ENCODE results near the gene CCNY. TPM values are rescaled to one million over a fixed set of nuclear protein-coding genes. Genes with fewer than 3 reads are reported as not detected.

The CCNY gene
- total and polyA plus RNA-seq, 9 donors: 28.3 to 87.0 (median 60.9) TPM

DNA sequence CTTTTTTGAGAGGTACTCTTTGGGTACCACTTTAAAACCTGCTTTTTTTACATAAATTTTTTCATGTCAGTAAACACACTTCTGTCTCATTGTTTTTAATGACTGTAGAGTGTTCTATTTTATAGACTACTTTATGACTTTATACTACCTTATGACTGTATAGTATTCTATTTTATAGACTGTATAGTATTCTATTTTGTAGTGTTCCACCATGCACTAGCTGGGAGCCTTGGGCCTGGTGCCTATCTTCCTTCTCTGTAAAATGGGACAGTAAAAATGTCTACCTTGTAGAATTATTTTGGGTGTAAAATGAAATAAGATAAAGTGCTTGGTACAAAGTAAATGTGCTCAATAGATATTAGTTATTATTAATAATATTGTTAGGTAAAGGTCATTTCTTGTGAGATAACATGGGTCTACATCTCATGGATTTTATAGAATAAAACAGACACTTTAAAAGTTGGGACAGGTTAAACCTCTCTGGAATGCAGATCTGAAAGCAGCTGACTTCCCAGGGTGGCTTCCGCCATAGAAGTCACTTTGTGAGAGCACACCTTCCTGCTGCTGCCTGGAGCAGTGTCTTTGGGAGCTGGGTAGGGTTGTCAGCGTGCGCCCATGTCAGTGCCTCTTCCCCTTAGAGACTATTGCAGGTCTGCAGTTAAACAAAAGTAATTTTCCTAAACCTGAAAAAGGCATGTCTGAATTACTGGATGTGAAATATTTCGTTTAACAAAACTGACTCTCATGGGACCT lies 31.0 kb downstream of the CCNY start:
- DNase-seq: no peak
- H3K27me3 ChIP-seq: no peaks in the 10 kb centered on the region
- TF ChIP-seq EP300 (IDR thresholded peaks at IDR 0.05) (no peak), POLR2A (IDR thresholded peaks at IDR 0.05) (no peak)
- TF ChIP-seq, protein P1, sequence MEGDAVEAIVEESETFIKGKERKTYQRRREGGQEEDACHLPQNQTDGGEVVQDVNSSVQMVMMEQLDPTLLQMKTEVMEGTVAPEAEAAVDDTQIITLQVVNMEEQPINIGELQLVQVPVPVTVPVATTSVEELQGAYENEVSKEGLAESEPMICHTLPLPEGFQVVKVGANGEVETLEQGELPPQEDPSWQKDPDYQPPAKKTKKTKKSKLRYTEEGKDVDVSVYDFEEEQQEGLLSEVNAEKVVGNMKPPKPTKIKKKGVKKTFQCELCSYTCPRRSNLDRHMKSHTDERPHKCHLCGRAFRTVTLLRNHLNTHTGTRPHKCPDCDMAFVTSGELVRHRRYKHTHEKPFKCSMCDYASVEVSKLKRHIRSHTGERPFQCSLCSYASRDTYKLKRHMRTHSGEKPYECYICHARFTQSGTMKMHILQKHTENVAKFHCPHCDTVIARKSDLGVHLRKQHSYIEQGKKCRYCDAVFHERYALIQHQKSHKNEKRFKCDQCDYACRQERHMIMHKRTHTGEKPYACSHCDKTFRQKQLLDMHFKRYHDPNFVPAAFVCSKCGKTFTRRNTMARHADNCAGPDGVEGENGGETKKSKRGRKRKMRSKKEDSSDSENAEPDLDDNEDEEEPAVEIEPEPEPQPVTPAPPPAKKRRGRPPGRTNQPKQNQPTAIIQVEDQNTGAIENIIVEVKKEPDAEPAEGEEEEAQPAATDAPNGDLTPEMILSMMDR (IDR thresholded peaks at IDR 0.05): no peak
- H3K36me3 ChIP-seq: no peaks in the 10 kb centered on the region
- intact Hi-C loops (cut with DNase I): no loop called here
- H3K27ac ChIP-seq: no peak overlapping the region
- peaks cover 18% of the 10 kb centered on the region for H3K4me1 ChIP-seq (ENCODE audit: insufficient read depth)
- H3K4me3 ChIP-seq: no peak overlapping the region
- no peaks in the 10 kb centered on the region for H3K9me3 ChIP-seq
- WGBS, 3 donors: 90 to 94% (median 93%) methylated on average over 4 of the region's 4 CpGs

GRCh38 chr10:35367982-35368381 lies 31.7 kb downstream of the CCNY start:
- intact Hi-C loops (cut with DNase I): no loop called here
- Histone ChIP-seq H3K9me3 (no peaks in the 10 kb centered on the region), H3K27me3 (no peaks in the 10 kb centered on the region), H3K27ac (no peak overlapping the region), H3K36me3 (no peaks in the 10 kb centered on the region), H3K4me1 (ENCODE audit: insufficient read depth) (peaks cover 20% of the 10 kb centered on the region), H3K4me3 (no peak overlapping the region)
- 53 to 61% (median 54%) methylated on average over 4 of the region's 4 CpGs for WGBS, 3 donors
- TF ChIP-seq EP300 (IDR thresholded peaks at IDR 0.05) (no peak), POLR2A (IDR thresholded peaks at IDR 0.05) (no peak)
- TF ChIP-seq, protein P1 (IDR thresholded peaks at IDR 0.05): no peak
- no peak for DNase-seq

GRCh38 chr10:35368485-35369048 lies 32.3 kb downstream of the CCNY start:
- Histone ChIP-seq H3K9me3 (no peaks in the 10 kb centered on the region), H3K4me3 (no peak overlapping the region), H3K36me3 (no peaks in the 10 kb centered on the region), H3K4me1 (ENCODE audit: insufficient read depth) (peaks cover 21% of the 10 kb centered on the region), H3K27ac (peak overlapping the region in 1 of 2 donors; percentile 15), H3K27me3 (no peaks in the 10 kb centered on the region)
- TF ChIP-seq POLR2A (IDR thresholded peaks at IDR 0.05): no peak
- TF ChIP-seq, protein P1 (IDR thresholded peaks at IDR 0.05): no peak
- no peak for TF ChIP-seq EP300 (IDR thresholded peaks at IDR 0.05)
- DNase-seq: no peak
- WGBS, 3 donors: 76 to 85% (median 79%) methylated on average over 11 of the region's 11 CpGs
- intact Hi-C loops (cut with DNase I): no loop called here

DNA sequence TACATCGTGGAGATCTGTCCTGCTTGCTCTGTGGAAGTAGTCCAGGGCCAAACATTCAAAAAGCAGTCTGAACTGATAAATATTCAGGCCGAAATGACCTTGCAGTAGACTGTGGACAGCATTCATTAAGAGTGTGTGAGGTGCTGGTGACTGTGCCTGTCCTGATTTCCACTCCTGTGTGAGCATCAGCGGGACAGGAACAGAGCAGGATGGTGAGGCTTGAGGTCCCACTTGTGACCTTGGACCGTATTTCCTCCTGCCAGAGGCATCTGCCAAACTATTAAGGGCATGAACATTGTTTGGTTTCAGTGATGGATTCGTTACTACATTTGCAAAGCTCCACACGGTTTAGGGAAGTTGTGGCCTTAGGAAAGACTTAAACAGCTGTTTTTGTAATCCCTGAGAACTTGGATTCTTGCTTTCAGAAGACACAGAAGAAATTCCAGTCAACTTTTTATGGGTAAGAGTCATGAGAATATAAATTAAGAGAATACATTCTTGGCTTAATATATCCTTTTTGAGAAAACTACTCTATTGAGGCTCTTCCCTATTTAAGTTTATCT lies 32.8 kb downstream of the CCNY start:
- Histone ChIP-seq H3K27ac (peak overlapping the region in 1 of 2 donors; percentile 15), H3K27me3 (no peaks in the 10 kb centered on the region), H3K36me3 (no peaks in the 10 kb centered on the region), H3K4me1 (ENCODE audit: insufficient read depth) (peaks cover 21% of the 10 kb centered on the region), H3K9me3 (no peaks in the 10 kb centered on the region), H3K4me3 (no peak overlapping the region)
- intact Hi-C loops (cut with DNase I): no loop called here
- WGBS, 3 donors: 5 to 10% (median 7%) methylated on average over 6 of the region's 6 CpGs
- DNase-seq: no peak
- TF ChIP-seq POLR2A (IDR thresholded peaks at IDR 0.05) (no peak), EP300 (IDR thresholded peaks at IDR 0.05) (no peak)
- TF ChIP-seq, protein P1 (IDR thresholded peaks at IDR 0.05): no peak
